GM18499 (cell line): ENCODE data around the gene TMEM33.

Experiments used
- ATAC-seq: cut with Tn5 transposase; IDR thresholded peaks from one replicate; pipeline ENCODE4 v1.9.1; 2021; ENCODE audit warnings: moderate number of reproducible peaks; ENCODE audit not compliant: insufficient read depth, unreplicated experiment

Gene TMEM33

DNA sequence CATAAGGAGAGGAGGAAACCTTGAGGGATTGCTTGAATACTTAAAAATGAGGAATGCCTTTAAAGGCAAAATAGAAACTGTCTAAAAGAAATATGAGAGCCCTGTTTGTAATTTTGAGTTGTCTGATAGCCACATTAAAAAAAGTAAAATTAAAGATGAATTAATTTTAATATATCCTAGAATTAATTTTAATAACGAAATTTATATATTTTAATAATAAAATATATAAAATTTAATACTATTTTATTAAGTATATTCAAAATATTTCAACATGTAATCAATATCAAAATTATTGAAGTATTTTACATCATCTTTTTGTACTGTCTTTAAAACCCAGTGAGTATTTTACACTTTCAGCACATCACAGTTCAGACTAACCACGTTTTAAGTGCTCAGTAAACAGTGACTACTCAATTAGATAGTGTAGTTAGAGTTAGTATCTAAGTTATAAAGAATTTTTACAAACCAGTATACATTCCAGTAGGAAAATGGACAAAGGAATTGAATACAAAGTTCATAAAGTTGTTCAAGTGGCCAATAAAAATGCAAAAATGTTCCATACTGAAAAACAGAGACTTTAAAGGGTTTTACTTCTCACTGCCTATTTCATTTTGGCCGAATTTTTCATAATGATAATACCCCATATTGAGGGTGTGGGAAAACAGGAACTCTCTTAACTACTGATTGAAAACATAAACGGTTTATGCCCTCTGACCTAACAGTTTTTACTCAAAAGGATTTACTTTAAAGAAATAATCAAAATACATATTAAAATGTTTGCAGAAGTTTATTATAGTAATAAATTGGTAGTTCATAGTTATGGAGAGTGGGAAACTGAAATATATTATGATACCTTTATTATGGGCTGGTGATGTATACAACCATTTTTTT, 58.0 kb downstream of the TMEM33 start:
- no peak for ATAC-seq

DNA sequence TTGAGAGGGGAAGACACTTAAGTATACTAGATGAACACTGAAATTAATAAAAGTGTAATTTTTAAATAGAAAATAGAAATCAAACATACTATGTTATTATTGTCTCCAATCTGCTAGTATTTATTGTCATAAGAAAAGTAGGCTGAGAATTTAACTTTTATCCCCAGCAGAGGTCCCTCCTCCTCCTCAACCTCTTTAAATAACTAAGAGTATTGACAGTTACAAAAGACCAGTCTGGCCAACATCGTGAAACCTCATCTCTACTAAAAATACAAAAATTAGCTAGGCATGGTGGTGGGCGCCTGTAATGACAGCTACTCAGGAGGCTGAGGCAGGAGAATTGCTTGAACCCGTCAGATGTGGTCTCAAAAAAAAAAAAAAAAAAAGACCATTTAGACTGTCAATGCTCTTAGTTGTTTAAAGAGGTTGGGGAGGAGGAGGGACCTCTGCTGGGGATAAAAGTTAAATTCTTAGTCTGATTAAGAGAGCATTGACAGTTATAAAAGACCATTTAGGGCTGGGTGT, 59.3 kb downstream of the TMEM33 start:
- ATAC-seq, result no peak

DNA sequence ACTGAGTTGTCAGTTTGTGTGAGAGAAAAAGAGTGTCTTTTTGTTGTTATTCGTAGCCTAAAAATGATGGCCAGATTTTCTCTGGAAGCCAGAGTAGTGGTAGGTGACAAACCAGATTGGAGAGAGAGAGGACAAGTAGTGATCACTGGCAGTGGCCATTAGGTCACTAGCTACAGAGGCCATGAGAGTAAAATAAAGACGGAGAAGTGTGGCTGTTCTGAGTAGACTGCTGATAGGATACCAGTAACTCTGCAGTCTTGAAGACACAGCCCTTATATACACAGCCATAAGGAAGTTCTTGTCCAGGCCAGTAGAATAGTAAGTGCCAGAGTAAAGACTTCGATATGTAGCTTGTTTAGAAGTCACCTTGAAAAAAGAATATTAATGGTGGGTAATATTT, 62.8 kb downstream of the TMEM33 start:
- no peak for ATAC-seq

DNA sequence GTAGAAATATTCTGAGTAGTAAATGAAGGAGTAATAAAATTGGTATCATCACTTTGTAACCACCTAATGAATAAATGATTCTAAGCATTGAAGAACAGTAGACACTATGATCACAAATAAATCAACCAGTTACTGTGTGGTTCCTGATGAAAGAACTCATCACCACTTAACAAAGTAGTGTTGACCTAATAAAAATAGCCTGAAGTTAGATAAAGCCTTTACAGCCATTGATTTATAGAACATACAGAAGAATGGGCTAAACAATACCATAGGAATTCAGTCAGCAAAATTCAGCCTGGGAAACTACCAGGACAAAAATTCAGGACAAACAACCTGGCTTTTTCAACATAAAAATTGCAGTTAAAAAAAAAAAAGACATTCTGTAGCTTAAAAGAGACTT, 64.1 kb downstream of the TMEM33 start:
- ATAC-seq, result no peak

DNA sequence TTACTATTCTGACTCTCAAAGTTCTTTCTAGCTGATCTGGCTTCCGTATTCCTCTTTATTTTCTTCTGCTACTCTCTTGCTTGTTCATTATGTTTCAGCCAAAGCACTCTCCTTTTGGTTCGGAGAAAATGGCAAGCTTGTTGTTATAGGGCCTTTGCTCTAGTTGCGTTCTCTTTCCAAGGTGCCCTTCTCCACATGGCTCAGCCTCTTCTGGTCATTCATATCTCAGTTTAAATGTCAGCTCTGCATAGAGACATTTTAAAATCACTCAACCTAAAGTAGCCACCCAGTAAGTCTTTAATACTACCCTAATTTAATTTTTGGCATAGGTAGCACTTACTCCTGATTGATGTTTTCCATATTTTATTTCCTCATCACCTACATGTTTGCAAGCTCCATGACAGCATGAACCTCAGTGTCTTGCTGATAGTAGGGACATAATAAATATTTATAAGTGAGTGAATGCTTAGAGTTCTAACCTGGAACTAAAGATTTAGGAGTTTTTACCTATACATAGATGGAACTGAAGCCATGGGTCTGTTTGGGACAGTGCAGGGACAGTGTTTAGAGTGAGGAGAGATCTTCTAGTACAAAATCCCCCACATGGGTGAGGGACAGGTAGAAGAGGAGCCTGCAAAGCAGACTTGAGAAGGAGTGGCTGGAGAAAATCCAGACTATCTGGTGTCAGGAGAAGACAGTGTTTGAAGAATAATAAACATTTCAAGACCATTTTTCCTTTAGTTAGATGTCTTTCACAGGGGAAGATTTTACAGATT, 73.0 kb downstream of the TMEM33 start:
- no peak for ATAC-seq
